GM18502 (cell line): ENCODE data around the gene ATP1B1.
"Not testable (repeated sequence)": the region's sequence is repeated elsewhere in the genome, so short reads cannot be mapped to it uniquely, and the experiment has no call there.

Experiments used
- ATAC-seq: cut with Tn5 transposase; IDR thresholded peaks from one replicate; pipeline ENCODE4 v1.9.1; 2021; ENCODE audit warnings: mild to moderate bottlenecking; ENCODE audit not compliant: unreplicated experiment, poor library complexity

Gene ATP1B1

DNA sequence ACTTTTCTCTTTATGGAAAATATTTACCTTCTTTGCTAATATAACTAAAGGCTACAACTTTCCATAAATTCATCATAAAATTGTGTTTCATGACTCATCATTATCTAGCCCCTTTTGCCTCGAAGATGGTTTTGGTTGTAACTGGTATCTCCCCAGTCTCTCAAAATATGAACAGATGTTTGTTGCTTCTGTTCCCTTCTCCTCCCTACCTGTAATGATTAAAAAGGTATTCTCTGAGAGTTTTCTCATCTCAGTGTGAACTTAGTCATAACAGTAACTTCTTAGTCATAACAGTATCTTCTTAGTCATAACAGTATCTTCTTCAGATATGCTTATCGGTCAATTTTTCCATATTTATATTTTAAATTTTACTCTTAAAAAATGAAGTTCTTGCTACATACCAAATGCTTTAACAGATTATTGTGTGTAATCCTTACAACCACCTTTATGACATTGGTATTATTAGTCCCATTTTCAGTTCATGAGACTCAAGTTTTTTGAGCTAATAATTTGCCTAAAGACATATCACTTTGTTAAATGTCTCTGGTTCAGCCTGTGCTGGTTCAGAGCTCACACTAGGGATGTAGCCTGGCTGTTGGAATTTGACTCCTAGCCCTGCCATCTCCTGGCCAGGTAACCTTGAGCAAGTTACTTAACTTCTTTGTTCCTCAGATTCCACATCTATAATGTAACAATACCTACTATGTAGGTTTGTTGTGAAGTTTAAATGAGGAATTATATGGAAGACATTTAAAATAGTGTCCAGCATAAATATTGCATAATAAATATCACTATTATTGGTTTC, 32.6 kb downstream of the ATP1B1 start:
- ATAC-seq = peak; percentile 97

DNA sequence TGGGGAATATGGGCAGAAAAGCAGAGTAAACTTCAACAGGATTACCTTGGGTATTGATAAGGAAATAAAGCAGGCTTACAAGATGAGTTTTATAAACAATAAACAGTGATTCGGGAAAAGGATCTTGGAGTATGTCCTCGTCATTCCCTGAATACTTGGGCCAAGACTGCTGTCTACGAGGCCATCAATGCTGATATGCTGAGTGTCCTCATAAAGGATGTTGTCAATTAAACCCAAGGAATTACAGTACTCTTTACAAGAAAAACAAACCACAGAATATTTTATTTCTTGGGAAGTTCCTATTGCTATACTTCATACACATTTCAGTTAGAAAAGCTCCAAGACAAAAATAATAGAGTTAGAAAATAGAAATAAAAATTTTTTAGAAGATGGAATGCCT, 34.9 kb downstream of the ATP1B1 start:
- ATAC-seq = no peak

DNA sequence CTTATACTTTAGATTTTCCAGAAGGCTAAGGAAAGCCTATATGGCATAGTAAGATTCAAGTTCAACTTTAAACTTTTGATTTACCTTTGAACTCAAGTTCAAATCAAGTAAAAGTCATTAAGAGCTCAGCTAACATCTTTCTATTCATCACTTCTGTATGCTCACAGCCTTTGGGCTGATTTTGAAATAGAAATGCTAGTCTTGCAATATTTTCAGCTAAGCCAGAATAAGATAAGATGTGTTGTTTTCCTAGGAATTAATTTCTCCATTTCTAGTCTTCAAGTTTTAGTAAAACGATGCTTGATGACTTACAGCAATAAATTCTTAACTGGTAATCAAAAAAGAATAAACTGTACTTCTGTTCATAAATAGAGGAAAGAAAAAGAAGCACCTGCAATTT, 35.6 kb downstream of the ATP1B1 start:
- ATAC-seq = no peak

DNA sequence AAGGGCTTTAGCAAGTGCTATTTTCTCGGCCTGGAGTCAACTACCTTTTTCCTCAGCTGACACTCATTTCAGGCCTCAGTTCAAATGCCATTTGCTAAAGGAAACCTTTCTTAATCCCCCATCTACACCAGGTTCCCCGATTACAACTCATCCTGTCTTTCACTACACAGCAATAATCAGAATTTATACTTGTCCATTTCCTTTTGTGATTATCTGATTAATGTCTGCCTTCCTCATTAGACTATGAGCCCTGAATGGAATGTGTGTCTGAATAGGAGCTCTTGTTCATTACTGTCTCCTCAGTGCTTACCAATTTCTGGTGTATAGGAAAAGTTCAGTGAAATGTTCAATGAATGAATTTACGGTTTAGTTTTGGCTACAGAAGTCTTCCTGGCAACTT, 36.9 kb downstream of the ATP1B1 start:
- no peak for ATAC-seq

DNA sequence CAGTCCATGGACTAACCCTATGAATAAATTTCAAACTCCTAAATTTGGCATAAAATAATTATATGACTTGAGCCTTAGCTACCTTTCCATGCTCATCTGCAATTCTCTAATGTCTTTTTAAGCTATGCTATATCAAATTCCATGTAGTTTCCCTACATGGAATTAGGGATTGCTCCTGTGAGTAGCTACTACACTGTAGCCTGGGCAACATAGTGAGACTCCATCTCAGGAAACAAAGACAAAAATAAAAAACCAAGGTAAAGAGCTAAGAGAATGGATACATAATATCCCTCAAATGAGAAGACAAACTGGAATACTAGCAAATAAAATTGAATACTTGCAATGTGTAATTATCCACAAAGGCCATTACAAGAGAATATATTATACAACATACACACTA, 37.5 kb downstream of the ATP1B1 start:
- no peak for ATAC-seq

DNA sequence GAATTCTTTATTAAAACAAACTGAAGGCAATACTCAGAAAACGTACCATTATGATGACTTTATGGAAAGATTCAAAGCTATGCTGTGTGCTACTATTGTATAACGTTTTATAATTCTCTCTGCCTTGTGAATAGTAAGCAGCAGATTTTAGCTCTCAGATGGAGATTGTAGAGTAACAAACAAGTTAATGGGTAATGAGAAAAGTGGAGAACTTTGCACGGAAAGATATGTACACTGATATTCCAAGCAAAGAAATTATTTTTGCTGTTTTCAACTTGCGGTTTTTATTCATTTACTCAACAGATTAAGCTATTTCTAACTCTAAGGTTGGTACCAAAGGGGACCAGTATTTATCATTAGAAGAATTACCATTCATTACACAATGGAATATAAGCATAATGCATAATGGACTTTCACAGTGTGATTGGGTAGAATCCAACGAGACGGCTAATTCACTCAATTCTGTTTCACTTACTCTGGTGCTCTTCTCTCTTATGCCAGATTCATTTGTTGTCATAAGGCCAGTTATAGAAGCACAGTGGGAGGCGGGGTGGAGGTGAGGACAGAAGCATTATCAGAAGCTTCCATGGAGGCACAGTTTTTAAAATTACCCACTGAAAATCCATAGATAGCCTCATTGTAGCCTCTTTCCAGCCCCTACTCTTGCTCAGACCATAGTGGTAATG, 38.6 kb downstream of the ATP1B1 start:
- no peak for ATAC-seq

DNA sequence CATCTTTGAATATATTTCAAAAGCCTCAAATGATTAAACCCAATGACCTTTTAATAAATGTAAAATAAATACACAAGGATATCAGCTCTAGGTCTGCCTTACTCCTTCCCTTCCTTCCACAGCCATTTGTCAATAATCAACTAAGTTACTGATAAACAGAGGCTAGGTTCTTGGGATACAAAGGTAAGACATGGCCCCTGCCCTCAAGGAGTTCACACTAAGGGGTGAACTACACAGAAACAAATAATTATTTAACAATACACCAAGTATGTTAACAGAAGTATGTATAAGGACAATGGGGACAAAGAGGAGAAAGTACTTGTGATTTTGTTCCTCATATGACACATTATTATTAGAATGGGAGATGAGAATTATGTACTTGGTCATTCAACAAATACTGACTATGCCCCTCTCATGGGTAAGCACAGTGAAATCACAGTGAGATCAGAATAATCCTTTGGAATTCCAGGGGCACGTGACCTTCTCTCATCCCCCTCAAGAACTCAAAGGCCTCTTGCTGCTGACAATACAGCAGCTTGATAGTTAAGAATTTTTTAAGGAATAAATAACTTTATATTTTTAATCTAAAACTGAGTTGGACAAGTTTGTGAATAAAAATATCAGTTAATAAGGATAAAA, 40.2 kb downstream of the ATP1B1 start:
- ATAC-seq = no peak

DNA sequence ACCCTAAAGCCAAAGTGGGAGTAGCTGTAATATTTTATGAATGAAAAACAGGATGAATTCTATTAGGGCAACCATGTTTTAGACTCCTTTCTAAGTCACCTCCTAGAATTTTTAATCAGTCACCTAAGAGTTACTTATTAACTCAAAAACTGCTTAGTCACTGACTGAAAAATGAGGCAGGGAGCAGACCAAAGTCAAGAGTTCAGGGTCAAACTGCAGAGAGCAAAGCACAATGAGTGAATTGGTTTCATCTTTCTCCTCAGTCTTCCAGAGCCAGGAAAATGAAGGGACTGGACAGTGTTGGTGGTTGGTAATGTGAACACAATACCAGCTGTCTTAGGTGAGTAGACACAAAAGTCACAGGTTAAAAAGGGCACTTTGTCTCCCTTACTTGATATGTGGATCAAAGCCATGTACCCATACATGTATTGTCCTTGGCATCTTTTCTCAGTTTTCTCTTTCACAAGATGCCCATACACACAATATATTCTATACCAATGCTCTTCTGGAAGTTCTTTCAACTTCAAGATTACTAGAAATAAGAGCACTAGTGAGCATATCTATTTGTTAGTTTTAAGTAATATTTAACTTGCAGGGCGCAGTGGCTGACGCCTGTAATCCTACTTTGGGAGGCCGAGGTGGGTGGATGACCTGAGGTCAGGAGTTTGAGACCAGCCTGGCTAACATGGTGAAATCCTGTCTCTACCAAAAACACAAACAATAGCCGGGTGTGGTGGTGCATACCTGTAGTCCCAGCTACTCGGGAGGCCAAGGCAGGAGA, 42.2 kb downstream of the ATP1B1 start:
- ATAC-seq = no peak

DNA sequence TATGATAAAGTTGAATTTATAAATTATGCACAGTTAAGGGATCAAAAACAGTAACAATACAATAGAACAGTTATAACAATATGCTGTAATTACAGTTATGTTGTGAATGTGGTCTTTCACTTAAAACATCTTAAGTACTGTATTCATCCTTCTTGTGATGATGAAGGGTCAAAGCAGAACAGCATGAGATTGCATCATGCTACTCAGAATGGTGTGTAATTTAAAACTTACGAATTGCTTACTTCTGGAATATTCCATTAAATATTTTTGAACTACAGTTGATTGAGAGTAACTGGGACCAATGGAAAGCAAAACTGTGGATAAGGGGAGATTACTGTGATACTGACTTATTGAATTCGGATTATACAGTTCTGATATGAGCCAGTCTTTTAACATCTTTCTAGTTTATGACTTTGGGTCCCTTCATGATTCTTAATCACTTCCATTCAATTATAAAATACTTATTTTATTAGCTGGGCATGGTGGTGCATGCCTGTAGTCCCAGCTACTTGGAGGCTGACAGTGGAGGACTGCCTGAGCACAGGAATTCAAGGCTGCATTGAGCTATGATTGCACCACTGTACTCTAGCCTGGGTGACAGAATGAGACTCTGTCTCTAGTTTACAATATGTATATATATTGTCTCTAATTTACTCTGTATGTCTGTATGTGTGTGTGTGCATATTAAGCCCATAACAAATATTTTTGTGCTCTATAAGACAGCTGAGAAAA, 43.2 kb downstream of the ATP1B1 start:
- no peak for ATAC-seq

DNA sequence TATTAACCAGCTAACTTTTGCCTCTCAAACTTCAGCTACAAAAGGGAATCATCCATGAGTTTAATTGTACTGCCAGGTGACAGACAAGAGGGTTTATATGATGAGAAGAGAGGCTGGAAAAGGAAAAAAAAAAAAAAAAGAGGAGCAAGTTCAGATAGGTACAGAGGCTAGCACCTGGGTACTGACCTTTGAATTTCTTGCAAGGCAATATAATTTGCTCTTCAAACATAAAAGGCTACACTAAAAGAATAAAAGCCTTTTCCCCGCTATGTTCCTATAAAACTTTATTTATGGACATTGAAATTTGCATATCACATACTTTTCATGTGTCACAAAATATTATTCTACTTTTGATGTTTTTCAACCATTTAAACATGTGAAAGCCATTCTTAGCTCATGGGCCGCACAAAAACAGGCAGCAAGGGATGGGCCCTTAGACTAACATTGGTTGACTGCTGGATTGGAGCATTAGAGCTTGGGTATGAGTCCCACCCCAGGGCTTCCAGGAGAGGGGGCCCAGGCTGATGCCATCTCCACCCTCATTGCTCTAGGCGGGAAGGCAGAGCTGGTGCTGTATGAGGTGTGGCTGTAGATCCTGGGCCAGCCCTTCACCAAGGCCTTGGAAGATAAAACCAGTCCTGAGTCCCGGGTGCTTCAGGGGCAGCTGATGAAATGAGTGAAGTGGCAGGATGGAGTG, 44.3 kb downstream of the ATP1B1 start:
- no peak for ATAC-seq

DNA sequence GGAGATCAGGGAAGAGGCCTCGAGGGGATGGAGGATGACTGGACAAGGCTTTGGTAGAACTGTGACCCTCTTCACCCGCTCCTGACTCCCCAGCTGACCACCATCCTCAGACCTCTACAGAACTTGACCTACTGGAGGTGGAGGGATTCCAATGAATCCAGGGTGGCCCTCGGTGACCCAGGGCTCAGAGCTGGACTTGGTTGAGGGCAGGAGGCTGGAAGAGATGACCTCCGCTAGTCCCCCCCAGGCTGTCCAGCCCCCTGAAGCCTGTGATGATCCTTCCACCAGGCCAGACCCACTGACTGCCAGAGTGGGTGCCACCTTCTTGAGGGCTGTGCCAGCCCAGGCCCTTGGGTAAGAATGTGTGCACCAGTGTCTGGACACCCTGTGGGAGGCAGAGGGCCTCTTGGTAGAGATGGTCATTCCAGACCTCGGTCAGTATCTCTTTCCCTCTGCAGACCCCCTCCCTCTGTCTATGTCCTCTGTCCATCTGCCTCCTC, 44.9 kb downstream of the ATP1B1 start:
- no peak for ATAC-seq

DNA sequence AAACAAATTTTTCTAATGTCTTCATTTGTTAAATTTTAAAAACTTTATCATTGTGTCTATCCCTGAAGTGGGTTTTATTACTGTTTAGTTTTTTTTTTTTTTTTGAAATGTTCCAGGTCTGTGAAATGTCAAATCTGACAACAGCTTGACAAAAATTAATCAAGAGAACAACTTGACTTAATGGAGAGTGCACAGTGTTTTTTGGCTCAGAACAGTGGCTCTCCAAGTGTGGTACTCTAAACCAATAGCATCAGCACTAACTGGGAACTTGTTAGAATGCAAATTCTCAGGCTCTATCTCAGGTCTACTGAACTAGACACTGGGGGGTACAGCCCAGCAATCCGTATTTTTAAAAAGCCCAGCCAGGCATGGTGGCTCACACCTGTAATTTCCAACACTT, 49.2 kb downstream of the ATP1B1 start:
- no peak for ATAC-seq

DNA sequence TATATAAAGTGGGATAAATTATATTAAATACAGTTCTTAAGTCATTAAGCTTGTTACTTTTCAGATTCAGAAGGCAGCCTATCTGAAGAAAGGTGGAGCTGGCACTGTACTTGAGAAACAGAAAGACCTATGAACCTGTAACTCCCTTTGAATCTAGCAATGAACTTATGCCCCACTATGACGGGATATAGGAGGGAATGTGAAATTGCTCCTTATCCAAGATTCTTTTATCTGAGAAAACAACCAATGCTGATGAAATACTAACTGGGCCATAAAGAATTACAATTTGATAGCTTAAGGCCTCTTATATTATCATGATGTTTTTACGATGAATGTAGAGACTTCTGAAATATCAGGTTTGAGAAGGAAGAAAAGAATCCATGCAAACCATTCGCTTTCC, 50.1 kb downstream of the ATP1B1 start:
- no peak for ATAC-seq

DNA sequence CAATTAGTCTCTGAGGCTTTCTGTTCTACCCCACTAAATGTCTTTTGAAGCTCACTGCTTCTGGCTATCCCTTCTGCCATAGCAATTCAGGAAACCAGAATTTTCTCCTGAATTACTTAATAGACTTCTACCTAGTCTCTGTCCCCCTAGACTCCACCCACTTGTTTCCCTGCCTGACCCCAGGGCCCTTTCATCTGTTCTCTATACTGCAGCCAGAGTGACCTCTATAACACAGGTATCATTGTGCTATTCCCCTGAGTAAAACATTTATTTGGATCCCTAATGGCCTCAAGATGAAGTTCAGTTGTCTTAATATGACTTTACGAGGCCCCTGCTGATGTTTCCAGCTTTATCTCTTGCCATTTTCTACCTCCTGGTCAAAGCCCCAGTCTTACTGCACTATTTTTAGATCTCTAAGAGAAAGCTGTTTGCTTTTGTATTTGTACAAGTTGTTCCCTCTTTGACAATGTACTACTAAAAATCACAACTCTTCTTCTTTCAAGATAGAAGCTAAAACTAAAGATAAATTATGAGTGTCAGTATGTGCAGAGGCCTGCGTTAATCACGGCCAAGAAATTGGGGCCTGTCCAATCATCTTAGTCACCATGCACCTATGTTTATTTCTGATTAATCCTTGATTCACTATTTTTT, 54.5 kb downstream of the ATP1B1 start:
- ATAC-seq = no peak

DNA sequence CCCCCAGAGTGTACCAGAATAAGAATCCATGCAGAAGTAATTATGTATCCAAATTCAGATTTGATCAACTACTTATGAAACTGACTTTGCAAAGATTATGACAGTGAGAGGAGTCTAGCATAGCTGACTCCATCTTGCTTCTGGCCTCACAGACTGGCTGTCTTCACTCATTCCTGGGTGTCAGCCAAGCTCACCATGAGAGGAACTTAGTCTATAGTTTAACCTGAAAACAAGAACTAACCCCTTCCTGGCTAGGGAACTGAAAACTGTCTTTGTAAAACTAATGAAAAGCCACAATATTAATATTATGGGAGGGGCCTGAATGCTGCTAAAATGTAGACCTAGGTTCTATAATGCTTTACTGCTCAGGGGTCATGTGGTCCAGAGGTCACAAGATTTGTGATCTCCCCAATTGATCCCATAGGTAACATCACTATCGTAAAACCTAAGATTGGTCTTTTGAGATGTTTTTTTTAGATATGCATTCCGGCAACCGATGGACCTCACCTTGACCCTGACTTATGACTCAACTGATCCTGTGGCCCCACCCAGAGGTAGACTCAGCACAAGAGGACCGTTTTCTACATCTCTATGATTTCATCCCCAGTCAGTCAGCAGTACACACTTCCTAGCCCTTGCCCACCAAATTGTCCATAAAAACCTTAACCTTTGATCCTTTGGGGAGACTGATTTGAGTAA, 55.2 kb downstream of the ATP1B1 start:
- peak; percentile 92 for ATAC-seq

DNA sequence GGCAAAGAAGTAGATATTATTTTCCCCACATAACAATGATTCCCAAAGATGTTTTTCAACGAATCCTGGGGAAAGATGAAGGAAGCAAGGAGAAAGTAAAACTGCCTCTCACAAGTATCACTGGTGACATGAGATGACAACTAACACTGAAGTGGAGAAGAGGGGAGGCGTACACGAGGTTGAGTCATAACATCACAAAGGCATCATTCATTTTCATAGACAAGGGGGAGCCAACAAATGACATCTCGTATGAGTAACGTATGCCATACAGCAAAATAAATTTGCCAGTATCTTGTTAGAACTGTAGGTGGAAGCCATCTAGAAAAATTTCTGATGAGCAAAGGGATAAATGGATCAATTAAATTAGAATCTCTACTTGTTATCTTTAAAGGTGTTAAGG, 56.6 kb downstream of the ATP1B1 start:
- ATAC-seq = no peak

DNA sequence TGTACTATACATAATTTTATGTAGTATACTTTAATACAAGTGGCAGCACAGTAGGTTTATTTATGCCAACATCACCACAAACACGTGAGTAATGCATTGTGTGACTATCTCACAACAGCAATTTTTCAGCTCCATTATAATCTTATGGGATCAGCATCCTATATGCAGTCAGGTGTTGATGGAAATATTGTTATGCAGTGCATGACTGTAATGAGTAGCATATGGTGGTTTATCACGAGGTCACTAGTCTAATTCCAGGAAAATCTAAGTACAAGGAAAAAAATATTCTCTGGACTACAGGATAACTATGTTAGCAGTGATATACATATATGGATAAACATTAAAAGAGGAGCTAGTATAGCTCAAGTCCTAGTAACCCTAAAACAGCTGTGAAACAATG, 69.0 kb downstream of the ATP1B1 start:
- ATAC-seq = no peak

DNA sequence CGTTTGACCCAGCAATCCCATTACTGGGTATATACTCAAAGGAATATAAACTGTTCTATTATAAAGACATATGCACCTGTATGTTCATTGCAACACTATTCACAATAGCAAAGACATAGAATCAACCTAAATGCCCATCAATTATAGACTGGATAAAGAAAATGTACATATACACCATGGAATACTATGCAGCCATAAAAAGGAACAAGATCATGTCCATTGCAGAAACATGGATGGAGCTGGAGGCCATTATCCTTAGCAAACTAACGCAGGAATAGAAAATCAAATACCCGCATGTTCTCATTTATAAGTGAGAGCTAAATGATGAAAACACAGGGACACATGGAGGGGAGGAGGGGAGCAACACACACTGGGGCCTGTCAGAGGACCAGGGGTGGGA, 72.9 kb downstream of the ATP1B1 start:
- not testable (repeated sequence) for ATAC-seq
